Psoas muscle (tissue), 8 donors: ENCODE measurements around the gene ARHGAP15. TPM values are rescaled to one million over a fixed set of nuclear protein-coding genes. Genes with fewer than 3 reads are reported as not detected.

Source experiments
- ATAC-seq, 4 donors: fragments of 200-7000 bp; cut with Tn5 transposase; one replicate each; pipeline ENCODE4 v1.9.1; 2020; ENCODE audit warnings: moderate library complexity in 3 of 4, mild to moderate bottlenecking in 2 of 4
- DNase-seq, 2 donors: peaks; one replicate each; pipeline ENCODE4 v3.0.0-alpha.2; 2020
- H3K27ac ChIP-seq: fragments of 200-600 bp; one replicate; pipeline ENCODE4 v1.8.0; 2022
- H3K27me3 ChIP-seq, 3 donors: fragments of 200-600 bp in 1 of 3; one replicate each; pipeline versions ENCODE4 v1.6.1 to v1.8.0; 2013 to 2022; ENCODE audit warnings: low read length in 2 of 3, mild to moderate bottlenecking in 2 of 3, moderate library complexity in 1 of 3; ENCODE audit not compliant: insufficient read depth in 3 of 3
- H3K36me3 ChIP-seq, 2 donors: fragments of 200-600 bp in 1 of 2; one replicate each; pipeline versions ENCODE4 v1.6.1 to v1.8.0; 2013 to 2022; ENCODE audit warnings: low read depth in 1 of 2, mild to moderate bottlenecking in 1 of 2, moderate library complexity in 1 of 2; ENCODE audit not compliant: insufficient read depth in 1 of 2
- H3K4me1 ChIP-seq: fragments of 200-600 bp; one replicate; pipeline ENCODE4 v1.8.0; 2022
- H3K4me3 ChIP-seq: fragments of 200-600 bp; one replicate; pipeline ENCODE4 v1.8.0; 2022; ENCODE audit warnings: mild to moderate bottlenecking
- H3K9me3 ChIP-seq: fragments of 200-600 bp; one replicate; pipeline ENCODE4 v1.8.0; 2022
- WGBS, 3 donors: extraction: QIAGEN DNeasy Blood & Tissue Kit; methylation state at CpG; one replicate each; pipeline versions ENCODE4 v1.1.6 to v1.1.7; 2013; 5-methylcytosine and 5-hydroxymethylcytosine counted together
- intact Hi-C, 2 donors: fragments of 100-400 bp; cut with DNase I; formaldehyde crosslinking; loops; one replicate each; pipeline versions ENCODE4 v1.11.0 to v1.14.2; 2022
- polyA plus RNA-seq, 3 donors: library from polyadenylated mRNA; stranded (reverse); fragments of 200-250 nt; gene quantifications; one replicate each; pipeline ENCODE4 v1.2.3, GENCODE V29; 2013
- total RNA-seq, 4 donors: library from RNA; stranded (reverse); fragmentation: NEBNext Ultra II Directional in 2 of 4; extraction: Animal tissue kit (Norgen Biotek cat#: 25700) in 2 of 4; gene quantifications; one replicate each; pipeline versions ENCODE4 v1.2.1 to v1.2.4, GENCODE V29; 2021 to 2023
- TF ChIP-seq, protein P1 (sequence below): fragments of 200-600 bp; IDR thresholded peaks from one replicate; pipeline ENCODE4 v1.8.0; 2022; ENCODE audit warnings: antibody characterized with exemption
- donor health status: healthy with polysubstance abuse.
- donor health status: DM: no; HTN: no; CAD: no; lungs with moderate emphysema.
- donor health status: Bipolar disorder and iron deficiency.
- donor health status: healthy.
- donor health status: DM: yes; HTN: yes; CAD: no.
- donor health status: DM: no; HTN: no; CAD: no.
- donor health status: DM: no; HTN: no; CAD: no.
- donor health status: DM: yes; HTN: yes; CAD: no.

ARHGAP15 gene
- total and polyA plus RNA-seq, 7 donors, result 0.49 to 3.1 (median 0.95) TPM

DNA sequence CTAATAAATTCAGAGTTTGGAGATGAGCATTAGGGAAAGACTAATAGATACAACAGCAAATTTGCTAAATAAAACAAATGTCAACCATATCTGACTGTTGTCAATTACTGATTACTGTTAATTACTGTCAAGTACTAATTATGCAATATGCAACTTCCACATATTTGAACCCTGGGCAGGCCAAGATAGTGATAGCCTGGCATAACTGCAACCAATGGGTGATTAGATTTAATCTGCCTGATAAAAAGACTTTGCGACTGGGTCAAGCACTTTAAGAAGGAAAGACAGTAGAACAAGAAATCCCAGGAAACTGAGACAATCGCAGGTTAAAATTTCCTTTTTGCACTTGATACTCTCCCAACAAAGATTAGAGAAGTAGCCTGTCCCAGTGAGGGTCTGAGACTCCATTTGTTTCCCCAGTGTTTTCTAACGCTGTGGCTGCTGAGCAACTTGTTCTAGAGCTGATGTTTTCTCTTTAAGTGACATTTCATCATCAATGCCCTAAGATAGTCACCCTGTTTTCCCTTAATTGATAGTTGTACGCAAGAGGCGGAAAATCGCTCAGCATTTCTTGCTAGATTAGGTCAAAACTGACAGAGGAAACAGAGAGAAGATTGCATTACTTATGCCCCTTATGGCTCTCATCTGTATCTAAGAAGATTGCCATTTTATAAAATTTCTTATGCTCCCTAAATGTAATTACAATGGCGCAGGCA is 17.8 kb downstream of the ARHGAP15 start:
- ATAC-seq (no peak), DNase-seq (no peak)
- H3K4me3 ChIP-seq, result no peak overlapping the region
- WGBS, 3 donors, result 81 to 82% (median 82%) methylated on average over 7 of the region's 7 CpGs
- no peak overlapping the region for H3K27ac ChIP-seq
- intact Hi-C loops, result no loop called here
- no peaks in the 10 kb centered on the region for H3K36me3 ChIP-seq
- no peaks in the 10 kb centered on the region for H3K9me3 ChIP-seq
- H3K27me3 ChIP-seq, result no peaks in the 10 kb centered on the region
- TF ChIP-seq, protein P1, sequence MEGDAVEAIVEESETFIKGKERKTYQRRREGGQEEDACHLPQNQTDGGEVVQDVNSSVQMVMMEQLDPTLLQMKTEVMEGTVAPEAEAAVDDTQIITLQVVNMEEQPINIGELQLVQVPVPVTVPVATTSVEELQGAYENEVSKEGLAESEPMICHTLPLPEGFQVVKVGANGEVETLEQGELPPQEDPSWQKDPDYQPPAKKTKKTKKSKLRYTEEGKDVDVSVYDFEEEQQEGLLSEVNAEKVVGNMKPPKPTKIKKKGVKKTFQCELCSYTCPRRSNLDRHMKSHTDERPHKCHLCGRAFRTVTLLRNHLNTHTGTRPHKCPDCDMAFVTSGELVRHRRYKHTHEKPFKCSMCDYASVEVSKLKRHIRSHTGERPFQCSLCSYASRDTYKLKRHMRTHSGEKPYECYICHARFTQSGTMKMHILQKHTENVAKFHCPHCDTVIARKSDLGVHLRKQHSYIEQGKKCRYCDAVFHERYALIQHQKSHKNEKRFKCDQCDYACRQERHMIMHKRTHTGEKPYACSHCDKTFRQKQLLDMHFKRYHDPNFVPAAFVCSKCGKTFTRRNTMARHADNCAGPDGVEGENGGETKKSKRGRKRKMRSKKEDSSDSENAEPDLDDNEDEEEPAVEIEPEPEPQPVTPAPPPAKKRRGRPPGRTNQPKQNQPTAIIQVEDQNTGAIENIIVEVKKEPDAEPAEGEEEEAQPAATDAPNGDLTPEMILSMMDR, result no peak
- no peaks in the 10 kb centered on the region for H3K4me1 ChIP-seq

DNA sequence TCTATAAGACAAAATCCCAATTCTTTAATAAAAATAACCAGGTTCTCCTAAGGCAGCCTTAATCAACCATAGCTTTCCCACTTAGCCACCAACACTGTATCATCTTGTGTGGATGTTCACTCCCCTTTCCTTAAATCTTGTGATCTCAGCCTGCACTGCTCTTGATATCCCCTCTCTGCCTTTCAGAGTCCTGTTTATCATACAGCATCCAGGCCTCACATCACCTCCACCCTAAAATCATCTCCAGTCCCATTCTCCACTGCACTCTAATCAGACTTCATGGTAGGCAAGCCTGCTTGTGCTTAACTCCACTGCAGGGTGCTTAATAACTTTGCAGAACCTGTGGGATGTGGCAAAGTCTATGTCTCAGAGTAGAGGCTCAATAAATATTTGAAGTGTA is 18.8 kb downstream of the ARHGAP15 start:
- H3K4me3 ChIP-seq, result no peak overlapping the region
- no peaks in the 10 kb centered on the region for H3K9me3 ChIP-seq
- H3K36me3 ChIP-seq, result no peaks in the 10 kb centered on the region
- no peak overlapping the region for H3K27ac ChIP-seq
- TF ChIP-seq, protein P1, result no peak
- no peaks in the 10 kb centered on the region for H3K4me1 ChIP-seq
- no peak for ATAC-seq
- DNase-seq, result no peak
- H3K27me3 ChIP-seq, result no peaks in the 10 kb centered on the region
- intact Hi-C loops, result no loop called here

DNA sequence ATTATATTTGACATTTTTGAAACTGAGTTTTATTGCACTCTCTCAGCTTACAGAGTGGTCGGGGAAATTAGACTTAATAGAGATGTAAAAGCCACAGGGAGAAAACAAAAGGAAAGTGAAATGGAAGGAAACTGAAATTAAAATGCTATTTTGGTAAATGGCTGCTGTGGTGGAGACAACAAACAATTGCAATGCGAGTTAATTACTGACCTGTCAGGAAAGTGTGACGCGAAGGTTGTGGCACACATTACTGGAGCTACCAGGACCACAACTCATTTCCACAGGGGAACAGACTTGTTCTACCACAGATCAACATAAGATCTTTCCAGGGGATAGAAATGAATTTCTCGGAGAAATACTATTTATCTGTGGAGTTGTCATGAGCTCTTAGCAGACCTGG is 19.5 kb downstream of the ARHGAP15 start:
- no peak for DNase-seq
- no peak overlapping the region for H3K4me3 ChIP-seq
- TF ChIP-seq, protein P1, result no peak
- no peaks in the 10 kb centered on the region for H3K27me3 ChIP-seq
- no peaks in the 10 kb centered on the region for H3K9me3 ChIP-seq
- no peaks in the 10 kb centered on the region for H3K4me1 ChIP-seq
- intact Hi-C loops, result no loop called here
- no peak overlapping the region for H3K27ac ChIP-seq
- no peaks in the 10 kb centered on the region for H3K36me3 ChIP-seq
- WGBS, 3 donors, result 75 to 78% (median 76%) methylated on average over 5 of the region's 5 CpGs
- ATAC-seq, result no peak

DNA sequence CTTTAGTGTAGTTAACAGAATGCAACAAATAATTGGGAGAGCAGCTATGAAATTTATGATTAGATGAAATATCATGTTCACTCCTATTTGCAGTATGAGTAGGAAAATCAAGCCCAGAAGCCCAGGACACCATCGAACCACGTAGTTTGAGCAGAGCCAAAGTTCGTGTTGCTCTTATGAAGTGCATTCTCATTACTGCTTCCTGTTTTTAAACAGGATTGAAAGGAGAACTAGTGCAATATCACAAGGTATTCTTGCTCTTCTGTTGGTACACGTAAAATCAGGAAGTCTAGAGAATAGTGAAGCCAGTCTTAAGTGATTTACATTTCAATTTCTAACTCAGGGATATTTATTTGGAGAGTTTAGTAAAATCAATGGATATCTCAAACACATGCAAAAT is 21.1 kb downstream of the ARHGAP15 start:
- 65 to 78% (median 76%) methylated on average over 4 of the region's 4 CpGs for WGBS, 3 donors
- H3K36me3 ChIP-seq, result no peaks in the 10 kb centered on the region
- TF ChIP-seq, protein P1, result no peak
- H3K4me1 ChIP-seq, result no peaks in the 10 kb centered on the region
- no peak overlapping the region for H3K4me3 ChIP-seq
- H3K27me3 ChIP-seq, result no peaks in the 10 kb centered on the region
- intact Hi-C loops, result no loop called here
- no peak overlapping the region for H3K27ac ChIP-seq
- no peaks in the 10 kb centered on the region for H3K9me3 ChIP-seq
- DNase-seq (no peak), ATAC-seq (no peak)
